Neuron (in vitro differentiated cells): Measurements from ENCODE around the gene TRIML1.
"Not testable (repeated sequence)": the region's sequence is repeated elsewhere in the genome, so short reads cannot be mapped to it uniquely, and the experiment has no call there.

Experiments
- H2AFZ ChIP-seq: one replicate; pipeline ENCODE4 v1.6.1; 2013; ENCODE audit warnings: low read depth, mild to moderate bottlenecking, inconsistent platforms, low read length, moderate library complexity
- H3K27me3 ChIP-seq: one replicate; pipeline ENCODE4 v1.6.1; 2013; ENCODE audit warnings: low read length; ENCODE audit not compliant: insufficient read depth
- H3K36me3 ChIP-seq: one replicate; pipeline ENCODE4 v1.6.1; 2013; ENCODE audit warnings: low read length; ENCODE audit not compliant: insufficient read depth
- H3K4me1 ChIP-seq: one replicate; pipeline ENCODE4 v1.6.1; 2013; ENCODE audit warnings: low read length; ENCODE audit not compliant: insufficient read depth
- H3K4me3 ChIP-seq: 2 replicates; pipeline ENCODE4 v1.5.1; 2013; ENCODE audit warnings: mild to moderate bottlenecking, low read length, moderate library complexity
- H3K9me3 ChIP-seq: one replicate; pipeline ENCODE4 v1.6.1; 2013; ENCODE audit warnings: low read length

Gene TRIML1

DNA sequence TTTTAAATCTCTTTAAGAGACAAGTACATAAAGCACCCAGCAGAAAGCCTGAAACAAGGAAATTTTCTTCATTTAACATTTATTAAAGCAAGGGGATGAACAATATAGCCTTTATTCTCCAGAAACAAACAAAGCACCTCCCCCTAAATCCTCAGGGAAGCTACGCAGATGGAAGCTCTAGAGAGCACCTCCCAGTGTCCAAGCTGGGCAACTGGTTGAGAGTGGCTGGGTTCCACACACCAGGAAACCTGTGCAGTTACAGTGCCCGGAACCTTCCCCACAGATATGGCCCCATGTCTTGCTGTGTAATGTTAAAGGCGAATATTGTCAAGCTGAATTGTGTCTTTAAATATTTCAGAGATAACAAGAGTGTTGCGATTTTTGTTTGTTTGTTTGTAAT is 8.9 kb upstream of the TRIML1 start:
- Histone ChIP-seq H3K9me3 (no peaks in the 10 kb centered on the region), H2AFZ (no peak overlapping the region), H3K27me3 (no peaks in the 10 kb centered on the region), H3K4me1 (no peaks in the 10 kb centered on the region), H3K4me3 (no peak overlapping the region), H3K36me3 (no peaks in the 10 kb centered on the region)

GRCh38 chr4:188132232-188132631 is 7.0 kb upstream of the TRIML1 start:
- Histone ChIP-seq H3K36me3 (no peaks in the 10 kb centered on the region), H3K4me1 (no peaks in the 10 kb centered on the region), H3K9me3 (no peaks in the 10 kb centered on the region), H2AFZ (no peak overlapping the region), H3K27me3 (no peaks in the 10 kb centered on the region), H3K4me3 (no peak overlapping the region)

- Histone ChIP-seq H3K36me3 (no peaks in the 10 kb centered on the region), H3K4me1 (no peaks in the 10 kb centered on the region), H3K9me3 (no peaks in the 10 kb centered on the region), H3K27me3 (no peaks in the 10 kb centered on the region), H2AFZ (no peak overlapping the region), H3K4me3 (no peak overlapping the region)
Observed at GRCh38 chr4:188138227-188138626, 1.0 kb upstream of the TRIML1 start.

DNA sequence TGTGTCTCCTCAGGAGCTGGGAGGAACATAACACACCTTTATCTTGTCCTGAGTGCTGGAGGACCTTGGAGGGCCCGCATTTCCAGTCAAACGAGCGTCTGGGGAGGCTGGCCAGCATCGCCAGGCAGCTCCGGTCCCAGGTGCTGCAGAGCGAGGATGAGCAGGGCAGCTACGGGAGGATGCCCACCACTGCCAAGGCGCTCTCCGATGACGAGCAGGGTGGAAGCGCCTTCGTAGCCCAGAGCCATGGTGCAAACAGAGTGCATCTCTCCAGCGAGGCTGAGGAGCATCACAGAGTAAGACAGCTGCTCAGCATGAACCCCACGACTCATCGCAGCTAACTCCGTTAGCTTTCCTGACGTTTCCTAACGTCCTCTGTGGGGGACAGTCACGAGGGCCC is 430 bp downstream of the TRIML1 start:
- Histone ChIP-seq H3K4me1 (no peaks in the 10 kb centered on the region), H3K27me3 (no peaks in the 10 kb centered on the region), H3K4me3 (no peak overlapping the region), H2AFZ (no peak overlapping the region), H3K9me3 (no peaks in the 10 kb centered on the region), H3K36me3 (no peaks in the 10 kb centered on the region)

DNA sequence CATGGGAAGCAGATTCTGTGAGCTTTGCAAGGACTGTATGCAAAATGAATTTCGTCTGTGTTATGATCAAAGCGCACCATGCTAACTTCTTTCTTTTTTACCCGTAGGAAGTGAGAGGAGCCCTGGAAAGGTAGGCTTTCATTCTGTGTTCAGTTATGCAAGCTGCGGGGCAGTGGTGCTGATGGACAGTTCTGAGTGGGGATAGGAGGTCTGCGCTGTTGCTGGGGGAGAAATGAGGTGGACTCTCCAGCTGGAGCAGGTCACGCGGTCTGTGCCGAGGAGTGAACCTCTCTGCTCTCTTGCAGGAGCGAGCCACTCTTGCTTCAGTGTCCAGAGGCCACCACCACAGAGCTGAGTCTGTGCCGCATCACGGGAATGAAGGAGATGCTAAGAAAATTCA is 4.5 kb downstream of the TRIML1 start:
- no peaks in the 10 kb centered on the region for H3K27me3 ChIP-seq
- H3K36me3 ChIP-seq: no peaks in the 10 kb centered on the region
- H3K9me3 ChIP-seq: no peaks in the 10 kb centered on the region
- H3K4me1 ChIP-seq: no peaks in the 10 kb centered on the region
- no peak overlapping the region for H3K4me3 ChIP-seq
- H2AFZ ChIP-seq: no peak overlapping the region

DNA sequence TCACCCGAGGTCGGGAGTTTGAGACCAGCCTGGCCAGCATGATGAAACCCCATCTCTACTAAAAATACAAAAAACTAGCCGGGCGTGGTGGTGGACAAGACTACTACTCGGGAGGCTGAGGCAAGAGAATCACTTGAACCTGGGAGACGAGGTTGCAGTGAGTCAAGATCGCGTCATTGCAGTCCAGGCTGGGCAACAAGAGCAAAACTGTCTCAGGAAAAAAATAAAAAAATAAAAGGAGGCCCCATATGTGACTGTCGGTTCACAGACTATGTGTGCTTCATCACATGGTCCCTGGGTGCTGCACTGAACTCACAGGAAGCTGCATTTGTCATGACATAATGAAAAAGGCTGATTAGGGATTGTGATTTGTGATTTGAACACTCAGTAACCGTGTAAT is 6.4 kb downstream of the TRIML1 start:
- no peaks in the 10 kb centered on the region for H3K9me3 ChIP-seq
- no peak overlapping the region for H3K4me3 ChIP-seq
- H3K27me3 ChIP-seq: no peaks in the 10 kb centered on the region

DNA sequence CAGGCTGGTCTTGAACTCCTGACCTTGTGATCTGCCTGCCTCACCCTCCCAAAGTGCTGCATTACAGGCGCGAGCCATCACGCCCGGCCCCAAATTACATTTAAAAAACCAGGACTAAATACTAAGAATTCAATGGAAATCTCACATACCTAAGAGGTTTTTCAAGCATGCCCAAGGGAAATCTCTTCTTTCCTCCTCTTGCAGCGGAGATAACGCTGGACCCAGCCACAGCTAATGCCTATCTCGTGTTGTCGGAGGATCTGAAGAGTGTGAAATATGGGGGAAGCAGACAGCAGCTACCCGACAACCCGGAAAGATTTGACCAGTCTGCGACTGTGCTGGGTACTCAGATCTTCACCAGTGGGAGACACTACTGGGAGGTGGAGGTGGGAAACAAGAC is 7.4 kb downstream of the TRIML1 start:
- Histone ChIP-seq H3K9me3 (no peaks in the 10 kb centered on the region), H3K36me3 (no peaks in the 10 kb centered on the region), H3K27me3 (no peaks in the 10 kb centered on the region), H3K4me3 (no peak overlapping the region), H2AFZ (no peak overlapping the region), H3K4me1 (no peaks in the 10 kb centered on the region)

More for the DNA sequence above, 6.4 kb downstream of the TRIML1 start:
- Histone ChIP-seq H3K4me1 (no peaks in the 10 kb centered on the region), H3K36me3 (no peaks in the 10 kb centered on the region), H2AFZ (no peak overlapping the region)

- H3K36me3 ChIP-seq: no peaks in the 10 kb centered on the region
- no peaks in the 10 kb centered on the region for H3K9me3 ChIP-seq
- no peaks in the 10 kb centered on the region for H3K4me1 ChIP-seq
- no peak overlapping the region for H3K4me3 ChIP-seq
- no peak overlapping the region for H2AFZ ChIP-seq
- H3K27me3 ChIP-seq: no peaks in the 10 kb centered on the region
Observed at GRCh38 chr4:188147176-188147575, 7.9 kb downstream of the TRIML1 start.

DNA sequence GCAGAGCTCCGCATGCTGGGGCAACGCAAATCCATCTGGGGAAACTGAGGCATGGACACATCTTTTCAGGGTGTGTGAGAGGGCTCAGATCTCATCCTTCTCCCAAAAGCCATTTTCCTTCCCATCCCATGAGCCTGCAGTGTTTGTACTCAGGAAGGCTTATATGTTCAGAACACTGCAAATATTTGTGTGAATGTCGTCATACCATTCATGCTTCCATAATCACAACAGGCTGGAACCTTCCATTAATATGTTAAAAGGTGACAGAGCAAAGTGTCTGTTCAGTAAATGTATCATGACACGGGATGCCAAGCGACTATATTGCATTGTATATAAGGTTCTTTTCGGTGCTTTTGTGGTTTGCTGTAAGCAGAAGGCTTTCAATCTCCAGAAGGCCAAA is 8.5 kb downstream of the TRIML1 start:
- Histone ChIP-seq H3K9me3 (no peaks in the 10 kb centered on the region), H3K4me3 (no peak overlapping the region), H3K27me3 (no peaks in the 10 kb centered on the region), H3K4me1 (no peaks in the 10 kb centered on the region), H3K36me3 (no peaks in the 10 kb centered on the region), H2AFZ (no peak overlapping the region)

DNA sequence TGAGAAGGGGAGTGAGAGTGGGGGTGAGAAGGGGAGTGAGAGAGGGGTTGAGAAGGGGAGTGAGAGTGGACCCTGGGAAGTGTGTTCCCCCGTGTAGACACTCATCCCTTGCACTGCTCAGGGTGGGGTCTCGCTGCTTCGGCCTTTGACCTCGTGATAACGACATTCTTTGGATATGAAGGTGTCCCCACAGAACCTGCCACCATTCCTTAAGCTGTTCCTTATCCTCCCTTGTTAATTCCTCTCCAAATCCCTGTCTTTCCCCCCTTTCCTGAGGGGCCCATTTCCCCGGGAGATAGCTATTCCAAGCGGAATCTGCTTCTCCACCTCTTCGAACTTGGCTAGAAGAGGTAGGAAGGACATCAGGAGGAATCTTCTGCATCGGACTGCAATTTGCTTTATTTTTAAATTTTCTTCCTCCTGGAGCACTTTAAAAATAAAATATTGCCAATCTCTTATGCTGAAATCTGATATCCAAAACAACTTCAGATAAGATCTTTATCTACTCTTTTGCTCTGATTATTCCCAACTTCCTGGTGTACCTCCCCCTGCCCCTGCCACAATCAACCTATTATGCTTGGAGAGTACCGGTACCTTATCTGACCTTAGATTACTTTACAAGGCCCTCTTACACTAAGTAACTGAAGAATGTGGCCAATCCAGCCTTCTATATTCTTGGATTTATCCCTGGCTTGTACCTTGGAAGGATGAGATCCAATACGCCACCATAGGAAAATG is 15.6 kb downstream of the TRIML1 start:
- no peaks in the 10 kb centered on the region for H3K27me3 ChIP-seq
- H2AFZ ChIP-seq: no peak overlapping the region
- no peaks in the 10 kb centered on the region for H3K4me1 ChIP-seq
- H3K4me3 ChIP-seq: no peak overlapping the region
- no peaks in the 10 kb centered on the region for H3K36me3 ChIP-seq
- no peaks in the 10 kb centered on the region for H3K9me3 ChIP-seq

GRCh38 chr4:188158336-188158735 is 19.1 kb downstream of the TRIML1 start:
- Histone ChIP-seq H3K4me3 (no peak overlapping the region), H2AFZ (no peak overlapping the region), H3K36me3 (no peaks in the 10 kb centered on the region), H3K27me3 (no peaks in the 10 kb centered on the region), H3K9me3 (no peaks in the 10 kb centered on the region), H3K4me1 (no peaks in the 10 kb centered on the region)

GRCh38 chr4:188159513-188160226 is 20.4 kb downstream of the TRIML1 start:
- not testable (repeated sequence) for H2AFZ ChIP-seq, H3K4me3 ChIP-seq, H3K36me3 ChIP-seq, H3K27me3 ChIP-seq, H3K4me1 ChIP-seq, H3K9me3 ChIP-seq

- Histone ChIP-seq H3K27me3 (no peaks in the 10 kb centered on the region), H3K4me1 (no peaks in the 10 kb centered on the region), H3K36me3 (no peaks in the 10 kb centered on the region), H2AFZ (no peak overlapping the region), H3K9me3 (no peaks in the 10 kb centered on the region), H3K4me3 (no peak overlapping the region)
Observed at GRCh38 chr4:188160406-188160805, 21.2 kb downstream of the TRIML1 start.

DNA sequence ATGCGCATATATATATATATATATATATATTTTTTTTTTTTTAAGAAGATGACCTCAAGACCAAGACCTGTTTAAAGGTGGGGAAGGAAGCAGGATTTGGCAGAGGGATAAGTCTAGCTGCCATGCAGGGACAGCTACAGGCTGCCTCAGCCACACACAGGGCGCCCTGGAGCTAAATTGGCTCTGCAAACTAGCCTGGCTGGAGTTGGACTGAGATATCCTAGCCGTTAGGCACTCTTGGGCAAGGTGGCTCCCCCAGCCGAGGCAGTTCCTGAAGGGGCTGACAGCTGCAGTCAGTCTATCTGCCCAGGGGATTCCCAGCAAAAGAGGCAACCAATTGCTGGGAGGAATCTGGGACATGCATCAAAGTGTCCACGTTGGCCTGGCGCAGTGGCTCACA is 21.9 kb downstream of the TRIML1 start:
- no peaks in the 10 kb centered on the region for H3K27me3 ChIP-seq

More for the DNA sequence above, 21.9 kb downstream of the TRIML1 start:
- Histone ChIP-seq H2AFZ (no peak overlapping the region), H3K4me1 (no peaks in the 10 kb centered on the region), H3K36me3 (no peaks in the 10 kb centered on the region), H3K4me3 (no peak overlapping the region), H3K9me3 (no peaks in the 10 kb centered on the region)
